HEK293 (cell line): ENCODE results near the gene DEF6.

Experiments used
- GLI2 ChIP-seq: fragments of 450-650 bp; formaldehyde crosslinking; IDR thresholded peaks from 2 replicates; pipeline ENCODE4; 2017; ENCODE audit warnings: missing biosample characterization, missing genetic modification characterization, low read depth, borderline replicate concordance
- HOXC10 ChIP-seq: sonication (generic); formaldehyde crosslinking; IDR thresholded peaks from 2 replicates; pipeline ENCODE4 v1.8.1; 2023; ENCODE audit warnings: mild to moderate bottlenecking, missing genetic modification reagents
- HOXD13 ChIP-seq: sonication (generic); formaldehyde crosslinking; IDR thresholded peaks from 2 replicates; pipeline ENCODE4 v1.8.0; 2022; ENCODE audit warnings: missing genetic modification reagents, borderline replicate concordance
- KLF7 ChIP-seq: fragments of 450-650 bp; formaldehyde crosslinking; IDR thresholded peaks from 2 replicates; pipeline ENCODE4 v1.5.1; 2016; ENCODE audit warnings: missing biosample characterization, missing genetic modification characterization, borderline replicate concordance
- MEIS1 ChIP-seq: sonication (generic); formaldehyde crosslinking; IDR thresholded peaks from 2 replicates; pipeline ENCODE4 v1.8.1; 2022; ENCODE audit warnings: missing genetic modification reagents, mild to moderate bottlenecking, borderline replicate concordance
- MYNN ChIP-seq: fragments of 450-650 bp; formaldehyde crosslinking; IDR thresholded peaks from 2 replicates; pipeline ENCODE4 v1.5.1; 2016; ENCODE audit warnings: missing biosample characterization, missing genetic modification characterization, borderline replicate concordance
- RBAK ChIP-seq: fragments of 450-650 bp; formaldehyde crosslinking; IDR thresholded peaks from 2 replicates; pipeline ENCODE4 v1.5.1; 2016; ENCODE audit warnings: missing biosample characterization, missing genetic modification characterization
- YY1 ChIP-seq: fragments of 450-650 bp; formaldehyde crosslinking; IDR thresholded peaks from 2 replicates; pipeline ENCODE4 v1.5.1; 2018; ENCODE audit warnings: missing biosample characterization, missing genetic modification characterization
- YY2 ChIP-seq: fragments of 450-650 bp; formaldehyde crosslinking; IDR thresholded peaks from 2 replicates; pipeline ENCODE4 v1.5.1; 2016; ENCODE audit warnings: missing biosample characterization, missing genetic modification characterization
- ZBTB20 ChIP-seq: fragments of 450-650 bp; formaldehyde crosslinking; IDR thresholded peaks from 2 replicates; pipeline ENCODE4 v1.5.1; 2016; ENCODE audit warnings: missing biosample characterization, missing genetic modification characterization
- ZBTB26 ChIP-seq: fragments of 450-650 bp; formaldehyde crosslinking; optimal IDR thresholded peaks from 2 replicates; pipeline ENCODE3; 2016; ENCODE audit warnings: missing biosample characterization, mild to moderate bottlenecking, missing genetic modification characterization
- ZBTB44 ChIP-seq: fragments of 450-650 bp; IDR thresholded peaks from 2 replicates; pipeline ENCODE4 v1.5.1; 2018; ENCODE audit warnings: missing biosample characterization, mild to moderate bottlenecking, missing genetic modification characterization
- ZBTB6 ChIP-seq: fragments of 450-650 bp; formaldehyde crosslinking; IDR thresholded peaks from 2 replicates; pipeline ENCODE4 v1.5.1; 2017; ENCODE audit warnings: missing biosample characterization, missing genetic modification characterization
- ZFP3 ChIP-seq: fragments of 450-650 bp; formaldehyde crosslinking; IDR thresholded peaks from 2 replicates; pipeline ENCODE4 v1.5.1; 2016; ENCODE audit warnings: low read depth, missing biosample characterization, missing genetic modification characterization
- ZIC2 ChIP-seq: fragments of 450-650 bp; formaldehyde crosslinking; IDR thresholded peaks from 2 replicates; pipeline ENCODE4 v1.5.1; 2016; ENCODE audit warnings: missing biosample characterization, missing genetic modification characterization
- ZNF121 ChIP-seq: fragments of 450-650 bp; formaldehyde crosslinking; IDR thresholded peaks from 2 replicates; pipeline ENCODE4 v1.5.1; 2016; ENCODE audit warnings: missing biosample characterization, missing genetic modification characterization
- ZNF184 ChIP-seq: fragments of 450-650 bp; IDR thresholded peaks from 2 replicates; pipeline ENCODE4 v1.5.1; 2018; ENCODE audit warnings: missing biosample characterization, mild to moderate bottlenecking, missing genetic modification characterization
- ZNF19 ChIP-seq: fragments of 450-650 bp; formaldehyde crosslinking; IDR thresholded peaks from 2 replicates; pipeline ENCODE4; 2016; ENCODE audit warnings: missing biosample characterization, missing genetic modification characterization, low read depth
- ZNF341 ChIP-seq: fragments of 450-650 bp; formaldehyde crosslinking; IDR thresholded peaks from 2 replicates; pipeline ENCODE4; 2016; ENCODE audit warnings: low read depth, missing biosample characterization, missing genetic modification characterization
- ZNF362 ChIP-seq: fragments of 450-650 bp; formaldehyde crosslinking; IDR thresholded peaks from 2 replicates; pipeline ENCODE4 v1.5.1; 2016; ENCODE audit warnings: missing biosample characterization, missing genetic modification characterization
- ZNF394 ChIP-seq: fragments of 450-650 bp; formaldehyde crosslinking; IDR thresholded peaks from 2 replicates; pipeline ENCODE4 v1.5.1; 2016; ENCODE audit warnings: missing biosample characterization, missing genetic modification characterization, mild to moderate bottlenecking, moderate library complexity, borderline replicate concordance
- ZNF398 ChIP-seq: fragments of 450-650 bp; formaldehyde crosslinking; IDR thresholded peaks from 2 replicates; pipeline ENCODE4 v1.5.1; 2017; ENCODE audit warnings: missing biosample characterization, missing genetic modification characterization
- ZNF544 ChIP-seq: fragments of 450-650 bp; formaldehyde crosslinking; IDR thresholded peaks from 2 replicates; pipeline ENCODE4 v1.5.0; 2017; ENCODE audit warnings: missing biosample characterization, missing genetic modification characterization
- ZNF548 ChIP-seq: fragments of 450-650 bp; formaldehyde crosslinking; IDR thresholded peaks from 2 replicates; pipeline ENCODE4 v1.5.1; 2016; ENCODE audit warnings: missing biosample characterization, missing genetic modification characterization
- ZNF623 ChIP-seq: fragments of 450-650 bp; formaldehyde crosslinking; IDR thresholded peaks from 2 replicates; pipeline ENCODE4 v1.5.1; 2016; ENCODE audit warnings: missing biosample characterization, missing genetic modification characterization
- ZNF654 ChIP-seq: fragments of 450-650 bp; formaldehyde crosslinking; IDR thresholded peaks from 2 replicates; pipeline ENCODE4 v1.5.1; 2016; ENCODE audit warnings: low read depth, missing biosample characterization, missing genetic modification characterization
- ZNF76 ChIP-seq: fragments of 450-650 bp; formaldehyde crosslinking; IDR thresholded peaks from 2 replicates; pipeline ENCODE4; 2016; ENCODE audit warnings: low read depth, missing biosample characterization, missing genetic modification characterization, borderline replicate concordance
- ZNF768 ChIP-seq: fragments of 450-650 bp; formaldehyde crosslinking; IDR thresholded peaks from 2 replicates; pipeline ENCODE4 v1.5.1; 2018; ENCODE audit warnings: missing biosample characterization, mild to moderate bottlenecking, missing genetic modification characterization
- ZNF791 ChIP-seq: fragments of 450-650 bp; formaldehyde crosslinking; IDR thresholded peaks from 2 replicates; pipeline ENCODE4 v1.5.1; 2016; ENCODE audit warnings: missing biosample characterization, missing genetic modification characterization
- TF ChIP-seq, protein P1 (sequence below): fragments of 450-650 bp; formaldehyde crosslinking; IDR thresholded peaks from 2 replicates; pipeline ENCODE4 v1.5.1; 2017; ENCODE audit warnings: missing biosample characterization, mild to moderate bottlenecking, missing genetic modification characterization, moderate library complexity

DEF6 gene

DNA sequence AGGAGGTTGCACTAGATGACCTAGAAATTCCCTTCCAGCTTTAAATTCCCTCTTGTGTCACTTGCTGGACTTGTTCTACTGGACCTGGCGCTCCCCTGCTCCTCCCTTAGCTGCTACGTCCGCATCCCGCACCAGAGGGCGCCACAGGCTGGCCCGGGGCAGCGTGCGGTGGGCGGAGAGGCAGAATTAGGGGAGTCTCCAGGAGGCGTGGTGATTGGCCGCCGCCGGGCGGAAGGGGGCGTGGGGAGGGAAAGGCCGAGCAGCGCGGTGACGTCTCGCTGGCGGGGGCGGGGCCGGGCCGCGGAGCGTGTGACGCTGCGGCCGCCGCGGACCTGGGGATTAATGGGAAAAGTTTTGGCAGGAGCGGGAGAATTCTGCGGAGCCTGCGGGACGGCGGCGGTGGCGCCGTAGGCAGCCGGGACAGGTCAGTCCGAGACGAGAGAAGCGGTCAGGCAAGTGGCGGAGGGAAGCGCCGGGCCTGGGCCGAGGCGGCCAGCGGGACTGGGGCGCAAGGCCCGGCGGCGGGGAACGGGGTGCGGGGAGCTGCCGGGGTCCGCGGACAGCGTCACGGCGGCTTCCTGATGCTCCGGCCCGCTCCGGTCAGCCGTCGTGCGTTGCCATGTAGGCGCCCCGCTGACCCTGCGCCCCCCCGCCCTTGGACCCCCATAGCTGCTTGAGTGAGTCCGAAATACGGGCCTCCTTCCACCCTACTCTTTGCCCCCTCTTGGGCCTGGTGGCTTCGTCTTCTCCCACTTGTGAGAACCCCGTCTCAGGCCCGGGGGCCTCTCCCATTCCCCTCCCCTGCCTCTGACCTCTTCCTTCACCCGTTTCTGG lies 44.9 kb downstream of the DEF6 start, which contains the start of gene PPARD (continued):
- TF ChIP-seq ZNF362: no peak
- 0 out of 2 replicates have a peak, but pooled peaks have one; percentile 41 for TF ChIP-seq ZBTB20
- TF ChIP-seq ZNF398 (tag by site-specific recombination): peak; percentile 51; the same call in 1 of the 2 replicates
- TF ChIP-seq ZNF341 (tag by site-specific recombination): peak; percentile 91
- peak; percentile 64; the same call in 1 of the 2 replicates for TF ChIP-seq ZNF394 (tag by site-specific recombination)
- TF ChIP-seq ZIC2 (tag by site-specific recombination): peak; percentile 27; the same call in 1 of the 2 replicates
- TF ChIP-seq RBAK: no peak
- TF ChIP-seq GLI2: no peak
- no peak for TF ChIP-seq ZBTB6 (tag by site-specific recombination)
- TF ChIP-seq HOXD13 (CRISPR knock-in tag): no peak
- TF ChIP-seq, protein P1, sequence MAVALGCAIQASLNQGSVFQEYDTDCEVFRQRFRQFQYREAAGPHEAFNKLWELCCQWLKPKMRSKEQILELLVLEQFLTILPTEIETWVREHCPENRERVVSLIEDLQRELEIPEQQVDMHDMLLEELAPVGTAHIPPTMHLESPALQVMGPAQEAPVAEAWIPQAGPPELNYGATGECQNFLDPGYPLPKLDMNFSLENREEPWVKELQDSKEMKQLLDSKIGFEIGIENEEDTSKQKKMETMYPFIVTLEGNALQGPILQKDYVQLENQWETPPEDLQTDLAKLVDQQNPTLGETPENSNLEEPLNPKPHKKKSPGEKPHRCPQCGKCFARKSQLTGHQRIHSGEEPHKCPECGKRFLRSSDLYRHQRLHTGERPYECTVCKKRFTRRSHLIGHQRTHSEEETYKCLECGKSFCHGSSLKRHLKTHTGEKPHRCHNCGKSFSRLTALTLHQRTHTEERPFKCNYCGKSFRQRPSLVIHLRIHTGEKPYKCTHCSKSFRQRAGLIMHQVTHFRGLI (tag by site-specific recombination): no peak
- no peak for TF ChIP-seq HOXC10 (CRISPR knock-in tag)
- TF ChIP-seq ZNF76 (tag by site-specific recombination): peak; percentile 36; the same call in 1 of the 2 replicates
- TF ChIP-seq ZBTB26 (tag by site-specific recombination): peak; percentile 55
- TF ChIP-seq ZNF548 (tag by site-specific recombination): no peak
- TF ChIP-seq ZNF19 (tag by site-specific recombination): no peak
- no peak for TF ChIP-seq ZFP3
- TF ChIP-seq ZNF184 (tag by site-specific recombination): no peak
- TF ChIP-seq ZNF544 (tag by site-specific recombination): no peak
- TF ChIP-seq KLF7 (tag by site-specific recombination): no peak
- no peak for TF ChIP-seq MYNN (tag by site-specific recombination)
- TF ChIP-seq ZBTB44: 0 out of 2 replicates have a peak, but pooled peaks have one; percentile 34
- TF ChIP-seq YY1 (tag by site-specific recombination): no peak
- no peak for TF ChIP-seq ZNF768 (tag by site-specific recombination)
- TF ChIP-seq ZNF791 (tag by site-specific recombination): no peak
- TF ChIP-seq MEIS1 (CRISPR knock-in tag): no peak
- no peak for TF ChIP-seq YY2 (tag by site-specific recombination)
- no peak for TF ChIP-seq ZNF623 (tag by site-specific recombination)
- TF ChIP-seq ZNF121 (tag by site-specific recombination): no peak
- TF ChIP-seq ZNF654: peak; percentile 70
